SK-N-SH (cell line): ENCODE data around the gene GPR132. TPM values are rescaled to one million over a fixed set of nuclear protein-coding genes. Genes with fewer than 3 reads are reported as not detected.

Experiments used
- CTCF ChIA-PET: fragments of 300-600, 350-600 bp; formaldehyde crosslinking; extraction: SDS; loops from one replicate; lab custom pipeline; 2021; lab: Yijun Ruan, JAX
- POLR2A ChIA-PET: fragments of 350-600 bp; sonication (Branson Sonifier 250); formaldehyde crosslinking; extraction: SDS; loops from one replicate; lab custom pipeline; 2020; ENCODE audit warnings: antibody characterized with exemption, inconsistent platforms; lab: Yijun Ruan, JAX
- DNase-seq: peaks from one replicate; pipeline ENCODE4 v3.0.0; 2012
- H2AFZ ChIP-seq: fragments of 200-600 bp; sonication (generic); 2 replicates; pipeline ENCODE4 v1.8.1; 2016; ENCODE audit warnings: antibody characterized with exemption, mild to moderate bottlenecking, low read depth
- H3F3A ChIP-seq: fragments of 200-600 bp; sonication (generic); replicated peaks from 2 replicates; pipeline ENCODE3; 2016; ENCODE audit warnings: antibody characterized with exemption, mild to moderate bottlenecking; ENCODE audit not compliant: insufficient read depth
- H3K27ac ChIP-seq, 2 experiments: fragments of 200-500 bp in 1 of 2; fragments of 200-600 bp in 1 of 2; sonication (Bioruptor generic) in 1 of 2; sonication (generic), shearing (Covaris generic) in 1 of 2; 2 replicates each; pipeline versions ENCODE4 v1.5.1 to v1.6.1; 2014 to 2016; ENCODE audit warnings: low read depth in 2 of 2, inconsistent platforms in 1 of 2, low read length in 1 of 2, mild to moderate bottlenecking in 1 of 2, mixed read lengths in 1 of 2
- H3K27me3 ChIP-seq: fragments of 200-600 bp; sonication (generic), shearing (Covaris generic); 2 replicates; pipeline ENCODE4 v1.6.1; 2016; ENCODE audit warnings: mixed run types; ENCODE audit not compliant: insufficient read depth
- H3K36me3 ChIP-seq, 2 experiments: fragments of 200-500 bp in 1 of 2; fragments of 200-600 bp in 1 of 2; sonication (Bioruptor generic) in 1 of 2; sonication (generic) in 1 of 2; replicated peaks in 1 of 2; 2 replicates each; pipeline versions ENCODE3 to v1.5.1; 2014 to 2016; ENCODE audit warnings: low read length in 1 of 2, mild to moderate bottlenecking in 1 of 2; ENCODE audit not compliant: insufficient read depth in 2 of 2, control insufficient read depth in 1 of 2
- H3K4me1 ChIP-seq, 2 experiments: fragments of 200-500 bp in 1 of 2; fragments of 200-600 bp in 1 of 2; sonication (Bioruptor generic) in 1 of 2; sonication (generic), shearing (Covaris generic) in 1 of 2; 2 replicates each; pipeline versions ENCODE4 v1.5.1 to v1.6.1; 2014 to 2016; ENCODE audit warnings: low read depth in 1 of 2, low read length in 1 of 2, mixed run types in 1 of 2; ENCODE audit not compliant: insufficient read depth in 2 of 2, control insufficient read depth in 1 of 2
- H3K4me2 ChIP-seq: fragments of 200-600 bp; sonication (generic), shearing (Covaris generic); 2 replicates; pipeline ENCODE4 v1.6.1; 2017; ENCODE audit warnings: mixed run types
- H3K4me3 ChIP-seq, 2 experiments: fragments of 200-500 bp in 1 of 2; fragments of 200-600 bp in 1 of 2; sonication (Bioruptor generic) in 1 of 2; sonication (generic), shearing (Covaris generic) in 1 of 2; 2 replicates each; pipeline versions ENCODE4 v1.5.1 to v1.8.1; 2014 to 2016; ENCODE audit warnings: low read depth in 2 of 2, inconsistent platforms in 1 of 2, low read length in 1 of 2, mild to moderate bottlenecking in 1 of 2, mixed read lengths in 1 of 2, moderate library complexity in 1 of 2
- H3K79me2 ChIP-seq: fragments of 200-600 bp; sonication (generic); 2 replicates; pipeline ENCODE4 v1.8.1; 2017; ENCODE audit warnings: mild to moderate bottlenecking; ENCODE audit not compliant: insufficient read depth
- H3K9ac ChIP-seq: fragments of 200-600 bp; sonication (generic); 2 replicates; pipeline ENCODE4 v1.6.1; 2017; ENCODE audit warnings: mixed run types
- H3K9me2 ChIP-seq: fragments of 200-600 bp; sonication (generic); 2 replicates; pipeline ENCODE4 v1.6.1; 2017; ENCODE audit warnings: mixed run types
- H3K9me3 ChIP-seq: fragments of 200-600 bp; sonication (generic); 2 replicates; pipeline ENCODE4 v1.6.1; 2017; ENCODE audit warnings: mixed run types, mild to moderate bottlenecking, moderate library complexity
- H4K20me1 ChIP-seq: fragments of 200-600 bp; sonication (generic); 2 replicates; pipeline ENCODE4 v1.6.1; 2017; ENCODE audit warnings: mild to moderate bottlenecking, mixed run types; ENCODE audit not compliant: insufficient read depth
- CHD2 ChIP-seq: fragments of 150-350 bp; IDR thresholded peaks from 2 replicates; pipeline ENCODE4 v1.6.1; 2018; ENCODE audit warnings: low read length; ENCODE audit not compliant: partially characterized antibody
- ELF1 ChIP-seq: IDR thresholded peaks from 2 replicates; pipeline ENCODE4 v1.4.0; 2012
- EP300 ChIP-seq, 2 experiments: IDR thresholded peaks; 2 replicates each; pipeline versions ENCODE4 v1.4.0 to v1.6.1; 2012; ENCODE audit warnings: borderline replicate concordance in 1 of 2, low read depth in 1 of 2, low read length in 1 of 2
- EZH2phosphoT487 ChIP-seq: fragments of 200-600 bp; sonication (generic); IDR thresholded peaks from 2 replicates; pipeline ENCODE4 v1.6.1; 2017; ENCODE audit warnings: low read depth, mixed run types, mild to moderate bottlenecking, antibody characterized with exemption, moderate library complexity, borderline replicate concordance
- FOSL2 ChIP-seq: IDR thresholded peaks from 2 replicates; pipeline ENCODE4 v1.4.0; 2012; ENCODE audit warnings: low read depth, mild to moderate bottlenecking, moderate library complexity, borderline replicate concordance
- FOXJ3 ChIP-seq: sonication (generic); formaldehyde crosslinking; IDR thresholded peaks from 2 replicates; pipeline ENCODE4 v1.5.1; 2020; ENCODE audit warnings: mild to moderate bottlenecking, missing genetic modification reagents
- GATA2 ChIP-seq: sonication (generic); formaldehyde crosslinking; IDR thresholded peaks from 2 replicates; pipeline ENCODE4 v1.5.0; 2020; ENCODE audit warnings: mild to moderate bottlenecking, missing genetic modification reagents
- MEF2A ChIP-seq: IDR thresholded peaks from 2 replicates; pipeline ENCODE4 v1.4.0; 2012; ENCODE audit warnings: low read depth, borderline replicate concordance
- RAD21 ChIP-seq: IDR thresholded peaks from 2 replicates; pipeline ENCODE4 v1.6.1; 2012; ENCODE audit warnings: mild to moderate bottlenecking, low read length
- SIN3A ChIP-seq: IDR thresholded peaks from 2 replicates; pipeline ENCODE4 v1.6.1; 2012; ENCODE audit warnings: low read depth, mild to moderate bottlenecking, low read length, moderate library complexity, borderline replicate concordance
- SMC3 ChIP-seq: IDR thresholded peaks from 2 replicates; pipeline ENCODE4 v1.6.1; 2012; ENCODE audit warnings: low read depth, low read length, improper control_type of control experiment
- TAF1 ChIP-seq: IDR thresholded peaks from 2 replicates; pipeline ENCODE4 v1.6.1; 2012; ENCODE audit warnings: low read depth, mild to moderate bottlenecking, low read length, moderate library complexity, borderline replicate concordance
- TCF12 ChIP-seq: IDR thresholded peaks from 2 replicates; pipeline ENCODE4 v1.4.0; 2012
- TEAD4 ChIP-seq: IDR thresholded peaks from 2 replicates; pipeline ENCODE4 v1.4.0; 2012; ENCODE audit warnings: mild to moderate bottlenecking, borderline replicate concordance; ENCODE audit not compliant: insufficient read depth
- YY1 ChIP-seq: IDR thresholded peaks from 2 replicates; pipeline ENCODE4 v1.4.0; 2012; ENCODE audit warnings: low read depth, mild to moderate bottlenecking
- WGBS: methylation state at CpG from one replicate; pipeline ENCODE4 v1.1.6; 2017; ENCODE audit warnings: low lambda C conversion rate; 5-methylcytosine and 5-hydroxymethylcytosine counted together
- polyA plus RNA-seq, 3 experiments: library from polyadenylated mRNA; depleted of rRNA; stranded (reverse); fragments of >200 nt; gene quantifications; 2 replicates each; pipeline ENCODE4 v1.2.3, GENCODE V29; 2012
- TF ChIP-seq, protein P1 (sequence below): IDR thresholded peaks from 2 replicates; pipeline ENCODE4; 2012
- TF ChIP-seq, protein P2 (sequence below): IDR thresholded peaks from 2 replicates; pipeline ENCODE4 v1.4.0; 2012; ENCODE audit warnings: low read depth, borderline replicate concordance
- TF ChIP-seq, protein P3 (sequence below): IDR thresholded peaks from 2 replicates; pipeline ENCODE4 v1.4.0; 2012; ENCODE audit warnings: low read depth, borderline replicate concordance
- TF ChIP-seq, protein P4 (sequence below): IDR thresholded peaks from 2 replicates; pipeline ENCODE4 v1.6.1; 2012; ENCODE audit warnings: mild to moderate bottlenecking, low read depth, low read length, moderate library complexity

GPR132 gene
- polyA plus RNA-seq, 1 of the 3 experiments (the other 2 are of a cell fraction), result not detected

DNA sequence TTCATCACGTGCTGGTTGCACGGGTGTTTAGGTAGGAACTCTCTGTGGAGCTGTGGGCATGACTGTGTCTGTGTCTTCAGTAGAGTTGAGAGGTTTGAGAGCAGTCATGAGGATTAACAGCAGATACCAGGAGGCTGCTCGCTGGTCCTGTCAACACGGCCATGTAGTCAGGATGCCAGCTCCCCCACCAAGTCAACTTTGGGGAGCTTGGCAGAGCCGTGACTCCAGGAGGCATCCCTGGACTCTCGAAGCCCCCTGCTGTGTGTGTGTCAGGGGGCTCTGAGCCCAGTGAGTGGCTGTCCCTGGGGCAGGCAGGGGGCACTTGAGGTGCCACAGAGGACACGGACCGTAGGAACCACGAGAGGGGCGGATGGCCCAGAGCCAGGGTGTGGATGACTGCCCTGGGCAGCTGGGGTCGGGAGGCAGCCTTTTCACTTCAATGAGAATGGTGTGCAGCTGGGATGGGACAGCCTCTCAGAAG lies 7.2 kb upstream of the GPR132 start:
- WGBS, result 54% methylated on average over 9 of the region's 11 CpGs
- no peaks in the 10 kb centered on the region for H3K27me3 ChIP-seq

More for the DNA sequence above, 7.2 kb upstream of the GPR132 start:
- Histone ChIP-seq H3K9ac (no peak overlapping the region), H3F3A (no peaks in the 10 kb centered on the region), H3K9me3 (no peaks in the 10 kb centered on the region), H3K27ac (no peak overlapping the region), H3K36me3 (no peaks in the 10 kb centered on the region), H3K4me2 (no peak overlapping the region), H4K20me1 (no peaks in the 10 kb centered on the region), H3K4me3 (no peak overlapping the region), H3K9me2 (no peaks in the 10 kb centered on the region), H3K4me1 (peaks cover 0 to 5% of the 10 kb centered on the region in 2 experiments; a peak in 1 of 4 replicates), H2AFZ (no peak overlapping the region), H3K79me2 (no peaks in the 10 kb centered on the region)
- DNase-seq, result no peak
- no peak for TF ChIP-seq ELF1
- no peak for TF ChIP-seq SIN3A
- no peak for TF ChIP-seq RAD21
- TF ChIP-seq FOSL2, result no peak
- TF ChIP-seq EP300 (IDR thresholded peaks at IDR 0.05; ENCODE audit: borderline replicate concordance in 1 of 2, low read depth in 1 of 2, low read length in 1 of 2), result no peak
- TF ChIP-seq FOXJ3 (CRISPR knock-in tag), result no peak
- TF ChIP-seq EZH2phosphoT487, result no peak
- TF ChIP-seq TAF1, result no peak
- TF ChIP-seq SMC3, result no peak
- no peak for TF ChIP-seq MEF2A
- TF ChIP-seq GATA2 (CRISPR knock-in tag), result no peak
- TF ChIP-seq, protein P1, sequence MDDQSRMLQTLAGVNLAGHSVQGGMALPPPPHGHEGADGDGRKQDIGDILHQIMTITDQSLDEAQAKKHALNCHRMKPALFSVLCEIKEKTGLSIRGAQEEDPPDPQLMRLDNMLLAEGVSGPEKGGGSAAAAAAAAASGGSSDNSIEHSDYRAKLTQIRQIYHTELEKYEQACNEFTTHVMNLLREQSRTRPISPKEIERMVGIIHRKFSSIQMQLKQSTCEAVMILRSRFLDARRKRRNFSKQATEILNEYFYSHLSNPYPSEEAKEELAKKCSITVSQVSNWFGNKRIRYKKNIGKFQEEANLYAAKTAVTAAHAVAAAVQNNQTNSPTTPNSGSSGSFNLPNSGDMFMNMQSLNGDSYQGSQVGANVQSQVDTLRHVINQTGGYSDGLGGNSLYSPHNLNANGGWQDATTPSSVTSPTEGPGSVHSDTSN, result no peak
- TF ChIP-seq CHD2, result no peak
- TF ChIP-seq, protein P2, sequence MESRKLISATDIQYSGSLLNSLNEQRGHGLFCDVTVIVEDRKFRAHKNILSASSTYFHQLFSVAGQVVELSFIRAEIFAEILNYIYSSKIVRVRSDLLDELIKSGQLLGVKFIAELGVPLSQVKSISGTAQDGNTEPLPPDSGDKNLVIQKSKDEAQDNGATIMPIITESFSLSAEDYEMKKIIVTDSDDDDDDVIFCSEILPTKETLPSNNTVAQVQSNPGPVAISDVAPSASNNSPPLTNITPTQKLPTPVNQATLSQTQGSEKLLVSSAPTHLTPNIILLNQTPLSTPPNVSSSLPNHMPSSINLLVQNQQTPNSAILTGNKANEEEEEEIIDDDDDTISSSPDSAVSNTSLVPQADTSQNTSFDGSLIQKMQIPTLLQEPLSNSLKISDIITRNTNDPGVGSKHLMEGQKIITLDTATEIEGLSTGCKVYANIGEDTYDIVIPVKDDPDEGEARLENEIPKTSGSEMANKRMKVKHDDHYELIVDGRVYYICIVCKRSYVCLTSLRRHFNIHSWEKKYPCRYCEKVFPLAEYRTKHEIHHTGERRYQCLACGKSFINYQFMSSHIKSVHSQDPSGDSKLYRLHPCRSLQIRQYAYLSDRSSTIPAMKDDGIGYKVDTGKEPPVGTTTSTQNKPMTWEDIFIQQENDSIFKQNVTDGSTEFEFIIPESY, result no peak
- TF ChIP-seq, protein P3, sequence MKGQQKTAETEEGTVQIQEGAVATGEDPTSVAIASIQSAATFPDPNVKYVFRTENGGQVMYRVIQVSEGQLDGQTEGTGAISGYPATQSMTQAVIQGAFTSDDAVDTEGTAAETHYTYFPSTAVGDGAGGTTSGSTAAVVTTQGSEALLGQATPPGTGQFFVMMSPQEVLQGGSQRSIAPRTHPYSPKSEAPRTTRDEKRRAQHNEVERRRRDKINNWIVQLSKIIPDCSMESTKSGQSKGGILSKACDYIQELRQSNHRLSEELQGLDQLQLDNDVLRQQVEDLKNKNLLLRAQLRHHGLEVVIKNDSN, result no peak
- TF ChIP-seq, protein P4, sequence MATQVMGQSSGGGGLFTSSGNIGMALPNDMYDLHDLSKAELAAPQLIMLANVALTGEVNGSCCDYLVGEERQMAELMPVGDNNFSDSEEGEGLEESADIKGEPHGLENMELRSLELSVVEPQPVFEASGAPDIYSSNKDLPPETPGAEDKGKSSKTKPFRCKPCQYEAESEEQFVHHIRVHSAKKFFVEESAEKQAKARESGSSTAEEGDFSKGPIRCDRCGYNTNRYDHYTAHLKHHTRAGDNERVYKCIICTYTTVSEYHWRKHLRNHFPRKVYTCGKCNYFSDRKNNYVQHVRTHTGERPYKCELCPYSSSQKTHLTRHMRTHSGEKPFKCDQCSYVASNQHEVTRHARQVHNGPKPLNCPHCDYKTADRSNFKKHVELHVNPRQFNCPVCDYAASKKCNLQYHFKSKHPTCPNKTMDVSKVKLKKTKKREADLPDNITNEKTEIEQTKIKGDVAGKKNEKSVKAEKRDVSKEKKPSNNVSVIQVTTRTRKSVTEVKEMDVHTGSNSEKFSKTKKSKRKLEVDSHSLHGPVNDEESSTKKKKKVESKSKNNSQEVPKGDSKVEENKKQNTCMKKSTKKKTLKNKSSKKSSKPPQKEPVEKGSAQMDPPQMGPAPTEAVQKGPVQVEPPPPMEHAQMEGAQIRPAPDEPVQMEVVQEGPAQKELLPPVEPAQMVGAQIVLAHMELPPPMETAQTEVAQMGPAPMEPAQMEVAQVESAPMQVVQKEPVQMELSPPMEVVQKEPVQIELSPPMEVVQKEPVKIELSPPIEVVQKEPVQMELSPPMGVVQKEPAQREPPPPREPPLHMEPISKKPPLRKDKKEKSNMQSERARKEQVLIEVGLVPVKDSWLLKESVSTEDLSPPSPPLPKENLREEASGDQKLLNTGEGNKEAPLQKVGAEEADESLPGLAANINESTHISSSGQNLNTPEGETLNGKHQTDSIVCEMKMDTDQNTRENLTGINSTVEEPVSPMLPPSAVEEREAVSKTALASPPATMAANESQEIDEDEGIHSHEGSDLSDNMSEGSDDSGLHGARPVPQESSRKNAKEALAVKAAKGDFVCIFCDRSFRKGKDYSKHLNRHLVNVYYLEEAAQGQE, result no peak
- TF ChIP-seq TEAD4, result no peak
- TF ChIP-seq TCF12, result no peak
- no peak for TF ChIP-seq YY1
- TF ChIP-seq, all 33 proteins: peak for 0
- ChIA-PET POLR2A (no interaction called here), CTCF (interaction anchor here (0.6 to 6.1 kb wide), 7 partner anchors 14 to 128 kb away, joined by 3 to 42 read pairs (median 5); no protein-coding TSS in a partner anchor)
